ENCODE measurements around the gene MRPL45.
"Not testable (repeated sequence)": the region's sequence is repeated elsewhere in the genome, so short reads cannot be mapped to it uniquely, and the experiment has no call there.

DNA sequence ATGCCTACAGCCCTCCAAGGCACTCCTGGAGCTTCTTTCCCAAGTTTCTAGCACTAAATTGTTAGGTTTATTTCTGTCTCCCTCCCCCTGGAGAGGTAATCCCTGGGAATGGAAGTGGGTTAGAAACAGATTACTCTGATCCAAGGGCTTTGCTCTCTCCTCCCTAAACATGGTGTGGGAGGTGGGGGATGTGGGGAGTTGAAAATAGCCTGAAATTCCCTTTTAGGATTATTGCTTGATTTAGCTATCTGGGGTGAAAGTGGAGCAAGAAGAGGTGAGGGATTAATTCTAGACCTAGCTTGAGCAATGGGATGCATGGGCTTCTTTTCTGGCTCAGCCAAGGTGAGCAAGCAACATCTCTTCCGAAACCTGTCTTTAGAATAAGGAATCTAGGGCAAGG lies 7.2 kb upstream of the MRPL45 start:
- not testable (repeated sequence) for TF ChIP-seq USF1 (IDR thresholded peaks at IDR 0.05; ENCODE audit: borderline replicate concordance, extremely low read length, insufficient read depth, low read depth, low read length); ATF2 (IDR thresholded peaks at IDR 0.05; ENCODE audit: low read length); MEF2B (IDR thresholded peaks at IDR 0.05; ENCODE audit: partially characterized antibody, poor library complexity, severe bottlenecking); MAX (IDR thresholded peaks at IDR 0.05; ENCODE audit: low read depth, low read length); JUNB (IDR thresholded peaks at IDR 0.05)
- TF ChIP-seq, protein P1, sequence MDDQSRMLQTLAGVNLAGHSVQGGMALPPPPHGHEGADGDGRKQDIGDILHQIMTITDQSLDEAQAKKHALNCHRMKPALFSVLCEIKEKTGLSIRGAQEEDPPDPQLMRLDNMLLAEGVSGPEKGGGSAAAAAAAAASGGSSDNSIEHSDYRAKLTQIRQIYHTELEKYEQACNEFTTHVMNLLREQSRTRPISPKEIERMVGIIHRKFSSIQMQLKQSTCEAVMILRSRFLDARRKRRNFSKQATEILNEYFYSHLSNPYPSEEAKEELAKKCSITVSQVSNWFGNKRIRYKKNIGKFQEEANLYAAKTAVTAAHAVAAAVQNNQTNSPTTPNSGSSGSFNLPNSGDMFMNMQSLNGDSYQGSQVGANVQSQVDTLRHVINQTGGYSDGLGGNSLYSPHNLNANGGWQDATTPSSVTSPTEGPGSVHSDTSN (IDR thresholded peaks at IDR 0.05; ENCODE audit: insufficient replicate concordance, low read depth, low read length), result not testable (repeated sequence)

Data from GM12878 (cell line).